ENCODE results near the gene CASP8AP2.

DNA sequence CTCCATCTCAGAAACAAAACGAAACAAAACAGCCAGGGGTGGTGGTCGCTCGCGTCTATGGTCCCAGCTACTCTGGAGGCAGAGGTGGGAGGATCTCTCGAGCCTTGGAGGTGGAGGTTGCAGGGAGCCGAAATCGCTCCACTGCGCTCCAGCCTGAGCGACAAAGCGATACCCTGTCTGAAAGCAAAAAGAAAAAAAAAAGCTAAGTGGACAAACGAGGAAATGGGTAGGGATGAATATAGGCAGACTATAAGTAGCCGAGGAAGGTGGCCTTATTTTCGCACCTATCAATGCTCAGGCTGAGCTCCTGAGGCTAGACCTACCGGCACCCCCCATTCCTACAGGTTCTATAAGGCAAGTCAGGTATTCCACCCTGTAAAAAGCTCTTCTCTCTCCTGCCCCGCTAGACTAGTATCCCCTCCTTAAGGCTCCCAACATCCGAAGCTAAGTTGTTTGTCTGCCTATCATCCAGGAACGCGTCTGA is 650 bp upstream of the CASP8AP2 start:
- TF ChIP-seq CTCF (conservative IDR thresholded peaks at IDR 0.05 in 1 of 2, IDR thresholded peaks at IDR 0.05 in 1 of 2; ENCODE audit: low read depth in 1 of 2, low read length in 2 of 2) (no peak), EZH2 (IDR thresholded peaks at IDR 0.05; ENCODE audit: low read length, missing control alignments) (no peak)
